ENCODE data around the gene UBE2QL1.

- no peak for TF ChIP-seq EZH2 (IDR thresholded peaks at IDR 0.05; ENCODE audit: borderline replicate concordance, low read depth, low read length, poor library complexity, severe bottlenecking)
- TF ChIP-seq CTCF (conservative IDR thresholded peaks at IDR 0.05; ENCODE audit: low read depth, low read length) = no peak
Observed at GRCh38 chr5:6459896-6460295, 11.2 kb downstream of the UBE2QL1 start.
